GM23338 (cell line): Measurements from ENCODE around the gene CLDN15. TPM values are rescaled to one million over a fixed set of nuclear protein-coding genes. Genes with fewer than 3 reads are reported as not detected.

ENCODE experiments used
- ATAC-seq: fragments of 200-7000 bp; cut with Tn5 transposase; 3 replicates; pipeline ENCODE4 v1.9.1; 2020
- DNase-seq: peaks from one replicate; pipeline ENCODE4 v3.0.0-alpha.2; 2015; ENCODE audit warnings: low spot score
- H2AFZ ChIP-seq: fragments of 200-600 bp; sonication (generic); 2 replicates; pipeline ENCODE4 v1.8.0; 2016; ENCODE audit warnings: antibody characterized with exemption, mild to moderate bottlenecking, moderate library complexity
- H3F3A ChIP-seq: fragments of 200-600 bp; sonication (generic); replicated peaks from 2 replicates; pipeline ENCODE4 v1.8.0; 2017; ENCODE audit warnings: antibody characterized with exemption, mixed run types, low read depth
- H3K27ac ChIP-seq: fragments of 200-600 bp; sonication (generic); 2 replicates; pipeline ENCODE4 v1.6.1; 2016; ENCODE audit warnings: low read depth
- H3K27me3 ChIP-seq: fragments of 200-600 bp; sonication (generic); 2 replicates; pipeline ENCODE4 v1.8.0; 2016; ENCODE audit warnings: mild to moderate bottlenecking, mixed run types, moderate library complexity; ENCODE audit not compliant: insufficient read depth
- H3K36me3 ChIP-seq: fragments of 200-600 bp; sonication (generic); 2 replicates; pipeline ENCODE4 v1.8.0; 2016; ENCODE audit warnings: mild to moderate bottlenecking; ENCODE audit not compliant: insufficient read depth
- H3K4me1 ChIP-seq: fragments of 200-600 bp; sonication (generic); 2 replicates; pipeline ENCODE4 v1.8.0; 2016; ENCODE audit warnings: mild to moderate bottlenecking, moderate library complexity; ENCODE audit not compliant: insufficient read depth
- H3K4me2 ChIP-seq: fragments of 200-600 bp; sonication (generic); 2 replicates; pipeline ENCODE4 v1.7.1; 2017; ENCODE audit warnings: mixed run types
- H3K4me3 ChIP-seq: fragments of 200-600 bp; sonication (generic); 2 replicates; pipeline ENCODE4 v1.6.1; 2016; ENCODE audit warnings: mixed run types
- H3K79me2 ChIP-seq: fragments of 200-600 bp; sonication (generic); replicated peaks from 2 replicates; pipeline ENCODE4 v1.8.0; 2017; ENCODE audit warnings: mild to moderate bottlenecking; ENCODE audit not compliant: insufficient read depth
- H3K9me2 ChIP-seq: fragments of 200-600 bp; sonication (generic); 2 replicates; pipeline ENCODE4 v1.8.0; 2017; ENCODE audit not compliant: insufficient read depth
- H4K20me1 ChIP-seq: fragments of 200-600 bp; sonication (generic); replicated peaks from 2 replicates; pipeline ENCODE4 v1.8.0; 2017; ENCODE audit warnings: mild to moderate bottlenecking; ENCODE audit not compliant: insufficient read depth
- H3K27ac Mint-ChIP-seq: 2 replicates; pipeline ENCODE4 v1.8.0; 2020; ENCODE audit warnings: inconsistent platforms, mild to moderate bottlenecking, moderate library complexity, mixed read lengths
- H3K27me3 Mint-ChIP-seq: 3 replicates; pipeline ENCODE4 v1.8.0; 2022; ENCODE audit warnings: low read depth, mild to moderate bottlenecking, moderate library complexity, mixed read lengths, inconsistent platforms; ENCODE audit not compliant: insufficient read depth, poor library complexity
- H3K36me3 Mint-ChIP-seq: 3 replicates; pipeline ENCODE4 v1.8.0; 2021; ENCODE audit warnings: low read depth, mild to moderate bottlenecking, inconsistent platforms, moderate library complexity, mixed read lengths
- H3K4me1 Mint-ChIP-seq: 3 replicates; pipeline ENCODE4 v1.8.0; 2020; ENCODE audit warnings: mild to moderate bottlenecking, inconsistent platforms, mixed read lengths
- H3K4me3 Mint-ChIP-seq: 3 replicates; pipeline ENCODE4 v1.8.0; 2021; ENCODE audit warnings: moderate library complexity, mild to moderate bottlenecking, inconsistent platforms, mixed read lengths
- H3K9me3 Mint-ChIP-seq: 3 replicates; pipeline ENCODE4 v1.8.0; 2020; ENCODE audit warnings: moderate library complexity, mild to moderate bottlenecking, inconsistent platforms, mixed read lengths
- CTCF ChIP-seq, 2 experiments: fragments of 200-600 bp in 1 of 2; sonication (generic) in 1 of 2; conservative IDR thresholded peaks; 2 replicates each; pipeline versions ENCODE4 v1.5.1 to v1.6.1; 2016 to 2017; ENCODE audit warnings: antibody characterized with exemption in 2 of 2, low read depth in 2 of 2, mild to moderate bottlenecking in 2 of 2, moderate library complexity in 1 of 2
- EZH2 ChIP-seq: fragments of 200-600 bp; sonication (generic); IDR thresholded peaks from one replicate; pipeline ENCODE4 v1.8.0; 2017; ENCODE audit warnings: antibody characterized with exemption, mild to moderate bottlenecking, low read depth; ENCODE audit not compliant: unreplicated experiment
- EZH2phosphoT487 ChIP-seq: fragments of 200-600 bp; sonication (generic); IDR thresholded peaks from one replicate; pipeline ENCODE4 v1.8.1; 2018; ENCODE audit warnings: antibody characterized with exemption; ENCODE audit not compliant: unreplicated experiment
- POLR2AphosphoS5 ChIP-seq: IDR thresholded peaks from 2 replicates; pipeline ENCODE4 v1.6.1; 2016; ENCODE audit warnings: antibody characterized with exemption, low read depth
- STAT1 ChIP-seq: IDR thresholded peaks from one replicate; pipeline ENCODE4 v1.6.1; 2016; ENCODE audit warnings: antibody characterized with exemption; ENCODE audit not compliant: unreplicated experiment
- ZNF114 ChIP-seq: fragments of 250-450 bp; sonication (Bioruptor Pico); IDR thresholded peaks from 2 replicates; pipeline ENCODE4 v1.5.0; 2020; ENCODE audit warnings: mild to moderate bottlenecking, moderate library complexity
- ZNF331 ChIP-seq: fragments of 250-450 bp; sonication (Bioruptor Pico); IDR thresholded peaks from 2 replicates; pipeline ENCODE4 v1.5.0; 2020; ENCODE audit warnings: low read depth, mild to moderate bottlenecking, moderate library complexity
- polyA plus RNA-seq: library from polyadenylated mRNA; unstranded; fragments of >200 nt; fragmentation: Nextera tagmentation; extraction: Ambion mirVana; gene quantifications from 2 replicates; pipeline ENCODE4 v1.2.1, GENCODE V29; 2016
- total RNA-seq: library from RNA; depleted of rRNA; stranded (reverse); fragments of >200 nt; shearing (Covaris generic); gene quantifications from 2 replicates; pipeline ENCODE4 v1.2.3, GENCODE V29; 2014

CLDN15 gene
- total and polyA plus RNA-seq, 2 experiments from 2014 or later = 3.6 to 4.1 TPM

GRCh38 chr7:101239191-101239950, 1.8 kb upstream of the CLDN15 start:
- ATAC-seq (no peak), DNase-seq (no peak)
- H3K27ac ChIP-seq = no peak overlapping the region
- peaks cover 20% of the 10 kb centered on the region for H3K36me3 Mint-ChIP-seq
- H3K27me3 Mint-ChIP-seq = peaks cover 18% of the 10 kb centered on the region
- H3K4me1 Mint-ChIP-seq = peaks cover 22% of the 10 kb centered on the region
- no peaks in the 10 kb centered on the region for H3K27me3 ChIP-seq
- H3K36me3 ChIP-seq = no peaks in the 10 kb centered on the region
- no peak overlapping the region for H3K4me3 Mint-ChIP-seq
- peaks cover 36% of the 10 kb centered on the region for H3F3A ChIP-seq
- H3K4me1 ChIP-seq = peaks cover 29% of the 10 kb centered on the region
- H4K20me1 ChIP-seq = peaks cover 6% of the 10 kb centered on the region
- no peak overlapping the region for H3K4me2 ChIP-seq
- no peak overlapping the region; the same call in 1 of the 2 replicates for H3K27ac Mint-ChIP-seq
- no peaks in the 10 kb centered on the region for H3K9me3 Mint-ChIP-seq
- peaks cover 20% of the 10 kb centered on the region for H3K79me2 ChIP-seq
- TF ChIP-seq ZNF331 (CRISPR knock-in tag) (no peak), CTCF (conservative IDR thresholded peaks at IDR 0.05; ENCODE audit: low read depth in 2 of 2) (no peak)
- no peak overlapping the region for H2AFZ ChIP-seq
- no peak overlapping the region for H3K4me3 ChIP-seq
- no peaks in the 10 kb centered on the region for H3K9me2 ChIP-seq

GRCh38 chr7:101238226-101239182, 902 bp upstream of the CLDN15 start:
- Histone ChIP-seq H4K20me1 (peaks cover 6% of the 10 kb centered on the region), H3F3A (peaks cover 33% of the 10 kb centered on the region), H3K9me2 (no peaks in the 10 kb centered on the region), H3K4me2 (peak overlapping the region; percentile 65), H3K4me3 (no peak overlapping the region), H2AFZ (no peak overlapping the region), H3K27me3 (no peaks in the 10 kb centered on the region), H3K79me2 (peaks cover 19% of the 10 kb centered on the region), H3K4me1 (peaks cover 28% of the 10 kb centered on the region), H3K27ac (peak overlapping the region; percentile 72), H3K36me3 (no peaks in the 10 kb centered on the region)
- Mint-ChIP-seq H3K27ac (peak overlapping the region; percentile 48), H3K36me3 (peaks cover 17% of the 10 kb centered on the region), H3K9me3 (no peaks in the 10 kb centered on the region), H3K27me3 (peaks cover 16% of the 10 kb centered on the region), H3K4me3 (no peak overlapping the region; the same call in 2 of the 3 replicates), H3K4me1 (peaks cover 21% of the 10 kb centered on the region)
- TF ChIP-seq EZH2 (no peak), POLR2AphosphoS5 (no peak), ZNF331 (CRISPR knock-in tag) (no peak), STAT1 (no peak), ZNF114 (CRISPR knock-in tag) (no peak), EZH2phosphoT487 (no peak)
- no peak for DNase-seq
- ATAC-seq = peak; percentile 6; the same call in 2 of the 3 replicates
